Stimulated activated CD8-positive, alpha-beta memory T cell treated with anti-CD3 and anti-CD28 coated beads, Interleukin-12 subunit alpha, Interleukin-12 subunit beta, amount 100 ng/mL, for 1 hour (primary cell): ENCODE data around the gene PRKACB.
"Not testable (repeated sequence)": the region's sequence is repeated elsewhere in the genome, so short reads cannot be mapped to it uniquely, and the experiment has no call there.

Source experiments
- DNase-seq: peaks from one replicate; pipeline ENCODE4 v3.0.0-alpha.2; 2020; ENCODE audit warnings: low read depth

Gene PRKACB

DNA sequence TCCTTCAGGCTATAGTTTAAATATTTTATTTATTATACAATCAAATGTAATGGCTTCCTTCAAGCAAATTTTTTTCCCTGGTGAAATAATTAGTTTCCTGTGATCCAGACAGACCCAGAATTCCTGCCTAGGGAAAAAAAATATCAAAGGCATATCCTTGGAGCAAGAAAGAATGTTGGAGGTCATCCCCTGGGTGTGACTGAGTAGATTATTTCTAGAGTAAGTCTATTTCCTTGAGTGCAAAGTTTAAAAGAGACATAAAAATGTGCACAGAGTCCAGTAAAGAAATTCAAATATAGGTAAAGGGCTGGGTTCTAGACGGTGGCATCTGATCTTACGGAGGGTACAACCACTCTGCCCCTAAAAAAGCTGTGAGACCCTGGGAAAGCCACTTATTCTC lies 125.2 kb downstream of the PRKACB start:
- no peak for DNase-seq

DNA sequence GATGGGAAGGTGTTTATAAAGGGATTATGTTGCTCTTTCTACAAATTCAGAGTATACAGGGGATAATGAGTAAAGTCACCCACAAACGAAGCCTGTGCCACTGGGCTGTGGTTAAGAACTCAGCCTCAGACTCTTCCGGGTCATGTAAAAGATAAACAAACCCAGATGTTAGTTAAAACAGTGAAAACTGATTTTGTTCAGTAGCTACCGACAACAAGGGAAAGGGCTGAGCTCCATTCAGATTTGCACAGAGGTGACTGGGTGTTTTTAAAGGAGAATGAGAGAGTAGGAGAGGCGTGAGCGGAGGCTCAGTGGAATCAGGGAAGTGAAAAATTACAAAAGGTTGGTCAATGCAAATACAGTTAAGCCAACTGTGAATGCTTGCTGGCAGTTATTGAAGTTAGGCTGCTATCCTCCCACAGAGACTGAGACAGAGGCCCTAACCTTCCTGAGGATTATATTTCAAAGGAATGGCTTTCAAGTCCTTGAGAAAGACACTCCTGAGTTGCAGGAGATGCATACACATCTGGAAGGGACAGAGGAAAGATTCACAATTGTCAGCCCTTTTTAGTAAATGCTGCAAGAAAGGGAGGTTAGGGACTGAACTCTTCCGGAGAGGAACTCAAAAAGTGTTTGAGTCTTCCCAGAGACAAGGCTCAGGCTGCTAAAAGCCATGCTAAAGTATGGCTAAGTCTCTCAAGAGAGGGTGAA lies 127.5 kb downstream of the PRKACB start:
- no peak for DNase-seq

DNA sequence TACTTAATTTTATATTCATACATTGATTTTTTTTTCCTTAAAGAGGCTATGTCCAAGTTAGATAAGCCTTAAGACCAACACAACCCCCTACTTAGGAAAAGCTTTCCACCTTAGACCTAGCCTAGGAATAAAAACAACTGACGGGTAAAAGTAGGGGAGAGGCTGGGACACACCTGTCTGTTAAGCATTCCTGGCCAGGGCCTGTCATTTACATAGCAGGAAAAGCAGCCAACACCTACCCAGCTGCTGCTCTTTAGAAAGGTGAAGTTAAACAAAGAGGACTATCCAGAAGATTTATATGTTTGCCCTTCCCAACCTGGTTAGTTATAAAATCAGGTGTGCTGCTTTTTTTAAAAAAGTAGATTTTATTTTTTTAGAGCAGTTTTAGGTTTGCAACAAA lies 128.3 kb downstream of the PRKACB start:
- DNase-seq: no peak

DNA sequence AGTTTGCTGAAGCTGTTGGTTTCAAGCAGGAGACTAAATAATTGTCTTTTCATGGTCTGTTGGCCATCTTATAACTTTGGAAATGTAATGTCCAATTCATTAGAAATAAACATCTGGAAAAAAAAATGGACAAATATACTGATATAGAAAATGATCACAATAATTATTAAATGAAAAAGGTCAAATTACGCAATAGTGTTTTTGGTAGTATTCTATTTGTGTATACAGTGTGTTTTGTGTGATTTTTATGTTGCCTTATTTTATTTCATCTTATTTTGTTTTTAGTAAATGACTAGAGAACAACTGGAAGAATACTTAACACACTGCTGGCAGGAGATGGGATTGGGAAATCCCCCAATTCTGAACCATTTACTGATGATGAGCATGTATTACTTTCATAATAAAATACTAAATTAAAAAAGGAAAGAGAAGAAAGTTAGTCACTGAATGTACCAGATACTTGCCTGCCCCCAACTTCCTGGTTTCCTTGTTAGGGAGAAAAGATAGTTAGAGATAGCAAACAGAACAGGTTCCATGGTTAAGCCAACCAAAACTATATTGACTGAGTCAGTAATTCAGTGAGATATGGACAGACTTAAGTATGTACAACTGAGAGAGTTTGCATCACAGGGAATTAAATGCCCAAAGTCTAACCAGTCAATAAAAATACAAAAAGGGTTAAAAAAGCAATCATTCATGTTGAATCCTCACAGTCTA lies 133.4 kb downstream of the PRKACB start:
- DNase-seq: no peak

DNA sequence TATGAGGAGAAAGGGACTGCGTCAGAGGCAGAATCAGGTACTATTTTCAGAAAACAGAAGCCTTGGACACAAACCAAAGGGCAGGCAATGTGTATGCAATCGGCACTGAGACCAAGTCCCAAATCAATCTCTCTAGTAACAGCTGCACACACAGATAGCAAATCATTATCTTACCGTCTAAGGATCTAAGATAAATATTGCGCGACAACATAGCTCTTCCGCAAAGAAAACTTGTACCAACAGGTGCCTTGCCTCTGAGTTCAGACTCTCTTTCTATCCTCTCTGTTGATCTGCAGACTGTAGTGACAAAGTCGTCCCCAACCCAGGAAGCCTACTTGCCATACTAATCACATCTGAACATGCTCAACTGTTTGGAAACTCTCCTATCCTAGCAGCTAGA lies 134.8 kb downstream of the PRKACB start:
- DNase-seq: no peak

DNA sequence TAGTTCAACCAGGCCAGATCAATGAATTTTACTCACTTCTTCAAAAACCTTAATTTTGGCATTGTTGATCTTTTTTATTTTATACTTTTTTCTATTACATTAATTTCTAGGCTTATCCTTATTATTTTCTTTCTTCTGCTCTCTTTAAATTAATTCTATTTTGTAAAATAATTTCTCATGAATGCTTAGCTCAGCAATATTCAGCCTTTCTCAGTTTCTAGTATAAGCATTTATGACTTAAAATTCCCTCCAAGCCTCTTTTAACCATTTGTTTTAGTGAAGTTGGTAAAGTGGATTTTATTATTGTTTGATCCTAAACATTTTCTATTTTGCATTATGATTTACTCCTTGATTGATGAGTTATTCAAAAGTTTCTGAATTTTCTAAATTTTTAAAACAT lies 136.8 kb downstream of the PRKACB start:
- DNase-seq: no peak

DNA sequence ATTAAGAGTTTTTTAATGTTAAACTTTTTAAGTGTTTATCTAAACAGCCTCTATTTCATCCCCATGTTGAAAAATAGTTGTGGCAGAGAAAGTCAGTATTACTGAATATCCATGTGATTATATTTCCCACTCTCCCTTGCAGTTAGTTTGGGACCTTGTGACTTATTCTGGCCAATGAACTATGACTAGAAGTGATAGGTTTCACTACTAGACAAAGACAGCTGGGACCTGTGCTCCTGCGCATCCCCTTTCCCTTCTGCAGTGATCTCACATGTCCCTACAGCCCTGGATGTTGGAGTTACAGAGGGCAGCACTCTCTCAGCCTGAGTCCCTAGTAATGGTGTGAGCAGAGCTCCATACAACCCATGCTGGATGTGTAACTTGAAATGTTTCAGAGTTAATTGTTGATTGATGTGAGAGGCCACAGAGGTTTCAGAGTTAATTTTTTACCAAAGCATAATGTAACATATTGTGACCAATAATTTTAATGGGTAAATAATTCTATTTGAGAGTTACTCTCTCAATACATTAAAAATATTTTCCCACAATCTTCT lies 138.8 kb downstream of the PRKACB start:
- no peak for DNase-seq

DNA sequence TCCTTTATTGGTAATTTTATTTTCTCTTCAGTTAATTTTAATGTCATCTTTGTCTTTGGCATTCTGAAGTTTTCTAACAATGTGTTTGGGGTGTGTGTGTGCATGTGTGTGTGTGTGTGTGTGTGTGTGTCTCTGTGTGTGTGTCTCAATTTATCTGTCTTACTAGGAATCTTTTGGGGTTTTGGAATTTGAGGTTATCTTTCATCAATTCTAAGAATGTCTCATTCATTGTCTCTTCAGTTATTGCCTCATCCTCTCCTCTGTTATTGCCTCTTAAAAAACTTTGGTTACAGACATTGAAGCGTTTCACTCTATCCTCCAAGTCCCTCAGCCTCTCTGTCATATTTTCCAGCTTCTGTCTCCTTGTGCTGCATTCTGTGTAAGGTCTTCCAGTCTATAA lies 139.3 kb downstream of the PRKACB start:
- DNase-seq: no peak

DNA sequence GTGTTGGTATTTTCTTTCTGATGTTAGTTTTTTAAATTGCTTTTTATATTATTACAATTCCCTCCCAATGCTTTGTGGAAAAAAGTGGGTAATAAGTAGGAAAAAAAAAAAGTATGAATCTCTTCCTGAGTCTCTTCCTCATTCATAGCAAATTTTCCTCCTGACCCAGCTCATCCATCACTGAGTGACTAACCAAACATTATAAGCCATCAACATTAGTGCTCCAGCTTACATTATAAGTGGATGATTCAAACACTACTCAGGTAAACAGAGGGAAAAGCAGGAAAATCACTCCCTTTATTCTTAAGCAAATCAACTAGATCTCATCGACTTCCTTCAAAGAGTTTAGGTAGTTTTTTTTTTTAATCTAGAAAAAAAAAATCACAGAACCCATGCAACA lies 142.0 kb downstream of the PRKACB start:
- DNase-seq: no peak

DNA sequence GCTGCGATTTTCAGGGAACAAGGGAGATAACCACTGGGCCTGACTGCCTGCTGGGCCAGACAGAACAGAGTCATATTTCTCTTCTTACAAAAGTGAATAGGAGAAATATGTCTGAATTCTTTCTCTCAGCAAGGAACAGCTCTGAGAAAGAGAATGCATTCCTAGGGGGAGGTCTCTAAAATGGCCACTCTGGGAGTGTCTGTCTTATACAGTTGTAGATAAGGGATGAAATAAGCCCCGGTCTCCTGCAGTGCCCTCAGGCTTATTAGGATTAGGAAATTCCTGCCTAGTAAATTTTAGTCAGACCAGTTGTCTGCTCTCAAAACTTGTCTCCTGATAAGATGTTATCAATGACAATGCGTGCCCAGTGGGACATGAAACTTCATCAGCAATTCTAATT lies 143.3 kb downstream of the PRKACB start:
- not testable (repeated sequence) for DNase-seq
